ENCODE data around the gene THRB. TPM values are rescaled to one million over a fixed set of nuclear protein-coding genes. Genes with fewer than 3 reads are reported as not detected.

The THRB gene
- total RNA-seq, 1 donor from 2014 or later: 22.8 TPM

DNA sequence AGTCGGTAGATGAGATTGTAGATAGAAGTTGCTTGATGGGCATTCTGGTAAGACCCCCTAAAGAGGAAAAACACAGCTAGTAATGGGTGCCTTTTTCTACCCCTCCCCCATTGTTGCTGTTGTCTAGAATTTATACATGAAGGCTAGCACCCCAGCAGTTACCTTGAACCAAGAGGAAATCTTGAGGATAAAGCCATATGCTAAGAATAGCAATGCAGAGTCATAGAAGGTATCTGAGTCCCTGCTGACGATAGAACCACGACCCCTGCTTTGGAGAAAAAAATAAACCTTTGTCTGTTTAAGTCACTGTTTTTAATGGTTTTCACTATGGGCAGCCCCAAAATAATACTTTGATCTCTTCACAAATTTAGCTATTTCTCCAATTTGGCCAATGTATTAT lies 162.6 kb downstream of the THRB start:
- Histone ChIP-seq H3K4me1 (no peaks in the 10 kb centered on the region), H3K9me3 (no peaks in the 10 kb centered on the region), H3K27me3 (no peaks in the 10 kb centered on the region), H3K27ac (no peak overlapping the region), H3K4me3 (no peak overlapping the region), H3K36me3 (no peaks in the 10 kb centered on the region)
- intact Hi-C loops (cut with DNase I): no loop called here
- DNase-seq (ENCODE audit: extremely low spot score in 2 of 2): no peak
- TF ChIP-seq POLR2A (IDR thresholded peaks at IDR 0.05) (no peak), POLR2AphosphoS5 (IDR thresholded peaks at IDR 0.05; ENCODE audit: insufficient read depth in 1 of 2, low read depth in 1 of 2) (no peak)
- TF ChIP-seq, protein P1, sequence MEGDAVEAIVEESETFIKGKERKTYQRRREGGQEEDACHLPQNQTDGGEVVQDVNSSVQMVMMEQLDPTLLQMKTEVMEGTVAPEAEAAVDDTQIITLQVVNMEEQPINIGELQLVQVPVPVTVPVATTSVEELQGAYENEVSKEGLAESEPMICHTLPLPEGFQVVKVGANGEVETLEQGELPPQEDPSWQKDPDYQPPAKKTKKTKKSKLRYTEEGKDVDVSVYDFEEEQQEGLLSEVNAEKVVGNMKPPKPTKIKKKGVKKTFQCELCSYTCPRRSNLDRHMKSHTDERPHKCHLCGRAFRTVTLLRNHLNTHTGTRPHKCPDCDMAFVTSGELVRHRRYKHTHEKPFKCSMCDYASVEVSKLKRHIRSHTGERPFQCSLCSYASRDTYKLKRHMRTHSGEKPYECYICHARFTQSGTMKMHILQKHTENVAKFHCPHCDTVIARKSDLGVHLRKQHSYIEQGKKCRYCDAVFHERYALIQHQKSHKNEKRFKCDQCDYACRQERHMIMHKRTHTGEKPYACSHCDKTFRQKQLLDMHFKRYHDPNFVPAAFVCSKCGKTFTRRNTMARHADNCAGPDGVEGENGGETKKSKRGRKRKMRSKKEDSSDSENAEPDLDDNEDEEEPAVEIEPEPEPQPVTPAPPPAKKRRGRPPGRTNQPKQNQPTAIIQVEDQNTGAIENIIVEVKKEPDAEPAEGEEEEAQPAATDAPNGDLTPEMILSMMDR (IDR thresholded peaks at IDR 0.05): no peak

DNA sequence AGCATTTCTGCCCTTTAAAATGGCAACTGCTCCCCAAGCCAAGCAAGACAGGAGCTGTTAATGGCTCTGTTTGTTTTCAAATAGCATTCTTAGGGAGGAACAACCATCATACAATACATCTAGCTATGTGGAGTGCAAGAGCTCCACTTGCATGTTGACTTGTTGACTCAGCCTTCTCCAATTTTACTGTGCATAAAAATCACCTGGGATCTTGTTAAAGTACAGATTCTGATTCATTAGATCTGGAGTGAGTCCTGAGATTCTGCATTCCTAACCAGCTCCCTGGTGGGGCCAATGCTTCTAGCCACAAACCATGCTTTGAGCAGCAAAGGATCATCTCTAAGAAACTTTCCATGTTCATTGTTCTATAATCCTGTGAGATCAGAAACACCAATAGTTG lies 171.4 kb downstream of the THRB start:
- intact Hi-C loops (cut with DNase I): no loop called here
- no peaks in the 10 kb centered on the region for H3K36me3 ChIP-seq
- no peak overlapping the region for H3K4me3 ChIP-seq
- H3K9me3 ChIP-seq: no peaks in the 10 kb centered on the region
- DNase-seq (ENCODE audit: extremely low spot score in 2 of 2): no peak
- TF ChIP-seq POLR2A (IDR thresholded peaks at IDR 0.05): no peak
- TF ChIP-seq, protein P1 (IDR thresholded peaks at IDR 0.05): no peak
- TF ChIP-seq POLR2AphosphoS5 (IDR thresholded peaks at IDR 0.05; ENCODE audit: insufficient read depth in 1 of 2, low read depth in 1 of 2): no peak
- no peak overlapping the region for H3K27ac ChIP-seq
- H3K4me1 ChIP-seq: no peaks in the 10 kb centered on the region
- H3K27me3 ChIP-seq: no peaks in the 10 kb centered on the region

DNA sequence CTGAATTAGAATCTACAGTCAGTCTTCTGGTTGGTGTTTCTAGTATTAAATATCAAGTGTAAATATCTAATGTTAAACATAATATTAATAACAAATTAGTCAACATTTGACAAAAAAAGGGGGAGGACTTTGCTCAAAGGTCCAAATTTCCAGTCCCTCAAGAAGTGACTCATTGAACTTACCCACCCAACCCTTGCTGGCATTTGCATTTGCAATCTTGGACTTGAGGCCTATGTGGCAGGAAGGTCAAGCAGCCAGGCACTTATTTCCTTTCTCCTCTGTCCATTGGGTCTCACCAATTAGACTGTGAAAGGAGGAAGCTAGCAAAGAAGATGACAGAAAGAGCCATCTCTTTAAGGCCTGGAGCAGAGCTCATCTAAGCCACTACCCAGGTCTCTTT lies 174.0 kb downstream of the THRB start:
- no peaks in the 10 kb centered on the region for H3K36me3 ChIP-seq
- intact Hi-C loops (cut with DNase I): no loop called here
- no peak overlapping the region for H3K4me3 ChIP-seq
- no peak for DNase-seq (ENCODE audit: extremely low spot score in 2 of 2)
- no peaks in the 10 kb centered on the region for H3K9me3 ChIP-seq
- no peaks in the 10 kb centered on the region for H3K4me1 ChIP-seq
- no peak overlapping the region for H3K27ac ChIP-seq
- H3K27me3 ChIP-seq: no peaks in the 10 kb centered on the region
- TF ChIP-seq POLR2A (IDR thresholded peaks at IDR 0.05) (no peak), POLR2AphosphoS5 (IDR thresholded peaks at IDR 0.05; ENCODE audit: insufficient read depth in 1 of 2, low read depth in 1 of 2) (no peak)
- TF ChIP-seq, protein P1 (IDR thresholded peaks at IDR 0.05): no peak

DNA sequence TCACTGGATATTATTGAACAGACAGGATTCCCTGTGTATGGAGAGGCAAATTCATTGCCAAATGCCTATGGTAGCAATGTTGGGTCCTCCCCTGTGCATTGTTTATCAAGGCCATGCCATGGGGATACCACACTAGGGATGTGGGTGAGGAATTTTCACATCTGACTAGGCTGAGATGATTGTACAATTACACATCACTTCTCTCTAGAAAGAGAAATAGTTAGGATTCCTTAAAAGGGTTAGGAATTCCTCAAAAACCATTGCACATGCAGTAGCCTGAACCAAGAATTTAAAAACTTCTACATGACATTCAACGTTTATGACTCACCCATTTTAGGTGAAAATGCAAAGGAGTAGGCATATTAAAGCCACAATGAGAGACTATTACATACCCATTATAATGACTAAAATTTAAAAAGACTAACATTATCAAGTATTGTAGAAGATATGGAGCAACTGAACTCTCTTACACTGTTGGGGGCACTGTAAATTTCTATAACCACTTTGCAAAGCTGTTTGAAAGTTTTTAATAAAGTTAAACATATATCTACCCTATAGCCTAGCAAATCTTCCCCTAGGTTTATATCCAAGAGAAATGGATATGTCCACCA lies 175.9 kb downstream of the THRB start:
- no peak for DNase-seq (ENCODE audit: extremely low spot score in 2 of 2)
- TF ChIP-seq POLR2A (IDR thresholded peaks at IDR 0.05) (no peak), POLR2AphosphoS5 (IDR thresholded peaks at IDR 0.05; ENCODE audit: insufficient read depth in 1 of 2, low read depth in 1 of 2) (no peak)
- TF ChIP-seq, protein P1 (IDR thresholded peaks at IDR 0.05): no peak
- H3K9me3 ChIP-seq: no peaks in the 10 kb centered on the region
- H3K4me1 ChIP-seq: no peaks in the 10 kb centered on the region
- no peaks in the 10 kb centered on the region for H3K27me3 ChIP-seq
- H3K4me3 ChIP-seq: no peak overlapping the region
- intact Hi-C loops (cut with DNase I): loop anchor here (5.0 kb wide), 1 partner anchor 1544 kb away; no protein-coding TSS in a partner anchor
- H3K36me3 ChIP-seq: no peaks in the 10 kb centered on the region
- no peak overlapping the region for H3K27ac ChIP-seq

DNA sequence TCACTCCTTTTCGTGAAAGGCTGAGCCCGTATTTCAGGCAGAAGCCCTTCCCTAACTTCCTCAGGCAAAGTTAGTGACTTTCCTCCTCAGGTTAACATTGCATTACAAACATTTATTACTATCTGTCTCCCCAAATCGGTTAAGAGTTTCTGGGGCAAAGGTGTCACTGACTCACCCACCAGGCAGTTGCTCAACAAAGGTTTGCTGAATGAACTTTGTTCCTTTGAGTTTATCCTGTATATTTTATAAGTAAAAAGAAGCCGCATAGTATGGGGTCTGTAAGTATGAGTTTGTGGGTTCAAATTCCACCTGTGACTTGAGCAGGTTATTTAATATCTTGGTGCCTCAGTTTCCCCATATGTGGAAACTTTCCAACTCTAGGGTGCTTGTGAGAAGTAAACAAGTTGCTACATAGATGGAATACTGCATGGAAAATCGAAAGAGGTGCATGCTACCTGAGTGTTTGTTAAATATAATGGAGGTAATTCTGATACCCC lies 177.7 kb downstream of the THRB start:
- H3K36me3 ChIP-seq: no peaks in the 10 kb centered on the region
- no peaks in the 10 kb centered on the region for H3K9me3 ChIP-seq
- H3K27me3 ChIP-seq: no peaks in the 10 kb centered on the region
- no peak for DNase-seq (ENCODE audit: extremely low spot score in 2 of 2)
- intact Hi-C loops (cut with DNase I): loop anchor here (5.0 kb wide), 1 partner anchor 1545 kb away; no protein-coding TSS in a partner anchor
- no peak overlapping the region for H3K4me3 ChIP-seq
- no peak overlapping the region for H3K27ac ChIP-seq
- H3K4me1 ChIP-seq: peaks cover 8% of the 10 kb centered on the region
- TF ChIP-seq POLR2AphosphoS5 (IDR thresholded peaks at IDR 0.05; ENCODE audit: insufficient read depth in 1 of 2, low read depth in 1 of 2) (no peak), POLR2A (IDR thresholded peaks at IDR 0.05) (no peak)
- TF ChIP-seq, protein P1 (IDR thresholded peaks at IDR 0.05): no peak

Data from vagina (tissue), 2 donors.